ENCODE data around the gene PARK7.

Gene PARK7

DNA sequence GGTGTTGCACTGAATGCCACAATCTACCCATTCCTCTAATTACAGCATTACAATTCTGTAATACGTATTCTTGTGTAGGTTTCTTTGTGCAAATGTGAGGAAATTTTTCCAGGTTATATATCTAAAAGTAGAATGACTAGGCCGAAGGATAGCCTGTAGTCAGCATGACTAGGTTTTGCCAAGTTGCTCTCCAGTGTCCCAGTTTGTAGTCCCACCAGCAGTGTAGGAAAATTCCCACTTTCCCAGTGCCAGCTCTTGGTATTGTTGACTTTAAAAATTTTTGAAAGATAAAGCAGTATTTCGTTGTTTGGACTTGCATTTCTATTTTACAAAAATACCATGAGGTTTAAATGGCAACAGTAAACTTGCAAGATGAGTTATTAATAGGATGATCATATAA lies 3.0 kb downstream of the PARK7 start:
- no peaks in the 10 kb centered on the region for H3K9me3 ChIP-seq (ENCODE audit: control insufficient read depth, insufficient read depth, low read length)
- no peaks in the 10 kb centered on the region for H3F3A ChIP-seq (ENCODE audit: control insufficient read depth, insufficient read depth)
- H3K4me3 ChIP-seq (ENCODE audit: low read length) = no peak overlapping the region
- no peaks in the 10 kb centered on the region for H3K9me2 ChIP-seq (replicated peaks; ENCODE audit: control insufficient read depth, low read length)
- TF ChIP-seq, protein P1, sequence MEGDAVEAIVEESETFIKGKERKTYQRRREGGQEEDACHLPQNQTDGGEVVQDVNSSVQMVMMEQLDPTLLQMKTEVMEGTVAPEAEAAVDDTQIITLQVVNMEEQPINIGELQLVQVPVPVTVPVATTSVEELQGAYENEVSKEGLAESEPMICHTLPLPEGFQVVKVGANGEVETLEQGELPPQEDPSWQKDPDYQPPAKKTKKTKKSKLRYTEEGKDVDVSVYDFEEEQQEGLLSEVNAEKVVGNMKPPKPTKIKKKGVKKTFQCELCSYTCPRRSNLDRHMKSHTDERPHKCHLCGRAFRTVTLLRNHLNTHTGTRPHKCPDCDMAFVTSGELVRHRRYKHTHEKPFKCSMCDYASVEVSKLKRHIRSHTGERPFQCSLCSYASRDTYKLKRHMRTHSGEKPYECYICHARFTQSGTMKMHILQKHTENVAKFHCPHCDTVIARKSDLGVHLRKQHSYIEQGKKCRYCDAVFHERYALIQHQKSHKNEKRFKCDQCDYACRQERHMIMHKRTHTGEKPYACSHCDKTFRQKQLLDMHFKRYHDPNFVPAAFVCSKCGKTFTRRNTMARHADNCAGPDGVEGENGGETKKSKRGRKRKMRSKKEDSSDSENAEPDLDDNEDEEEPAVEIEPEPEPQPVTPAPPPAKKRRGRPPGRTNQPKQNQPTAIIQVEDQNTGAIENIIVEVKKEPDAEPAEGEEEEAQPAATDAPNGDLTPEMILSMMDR (IDR thresholded peaks at IDR 0.05; ENCODE audit: low read depth, low read length, poor library complexity, severe bottlenecking) = no peak
- no peak for TF ChIP-seq EZH2phosphoT487 (IDR thresholded peaks at IDR 0.05; ENCODE audit: borderline replicate concordance, low read length)
- H3K27ac ChIP-seq (ENCODE audit: low read depth, low read length) = no peak overlapping the region
- H3K4me2 ChIP-seq (ENCODE audit: low read length) = no peak overlapping the region
- H3K36me3 ChIP-seq (ENCODE audit: control insufficient read depth, low read length) = peaks cover 71% of the 10 kb centered on the region
- peaks cover 33% of the 10 kb centered on the region for H3K4me1 ChIP-seq (ENCODE audit: control insufficient read depth, low read length)
- peaks cover 88% of the 10 kb centered on the region for H3K79me2 ChIP-seq (ENCODE audit: control insufficient read depth, low read length)
- no peaks in the 10 kb centered on the region; the same call in 1 of the 2 replicates for H4K20me1 ChIP-seq (ENCODE audit: control insufficient read depth, insufficient read depth, low read depth, low read length)
- no peaks in the 10 kb centered on the region for H3K27me3 ChIP-seq (ENCODE audit: control insufficient read depth, low read length)

GRCh38 chr1:7967196-7967595 lies 5.7 kb downstream of the PARK7 start:
- Histone ChIP-seq H3K36me3 (ENCODE audit: control insufficient read depth, low read length) (peaks cover 88% of the 10 kb centered on the region), H3K27ac (ENCODE audit: low read depth, low read length) (no peak overlapping the region), H3K9me2 (replicated peaks; ENCODE audit: control insufficient read depth, low read length) (no peaks in the 10 kb centered on the region), H3K79me2 (ENCODE audit: control insufficient read depth, low read length) (peaks cover 82% of the 10 kb centered on the region), H3F3A (ENCODE audit: control insufficient read depth, insufficient read depth) (no peaks in the 10 kb centered on the region), H3K4me3 (ENCODE audit: low read length) (no peak overlapping the region), H3K4me2 (ENCODE audit: low read length) (peak overlapping the region; percentile 20), H3K9me3 (ENCODE audit: control insufficient read depth, insufficient read depth, low read length) (no peaks in the 10 kb centered on the region), H3K4me1 (ENCODE audit: control insufficient read depth, low read length) (peaks cover 26% of the 10 kb centered on the region), H4K20me1 (ENCODE audit: control insufficient read depth, insufficient read depth, low read depth, low read length) (no peaks in the 10 kb centered on the region; the same call in 1 of the 2 replicates), H3K27me3 (ENCODE audit: control insufficient read depth, low read length) (no peaks in the 10 kb centered on the region)
- TF ChIP-seq, protein P1 (IDR thresholded peaks at IDR 0.05; ENCODE audit: low read depth, low read length, poor library complexity, severe bottlenecking) = no peak

DNA sequence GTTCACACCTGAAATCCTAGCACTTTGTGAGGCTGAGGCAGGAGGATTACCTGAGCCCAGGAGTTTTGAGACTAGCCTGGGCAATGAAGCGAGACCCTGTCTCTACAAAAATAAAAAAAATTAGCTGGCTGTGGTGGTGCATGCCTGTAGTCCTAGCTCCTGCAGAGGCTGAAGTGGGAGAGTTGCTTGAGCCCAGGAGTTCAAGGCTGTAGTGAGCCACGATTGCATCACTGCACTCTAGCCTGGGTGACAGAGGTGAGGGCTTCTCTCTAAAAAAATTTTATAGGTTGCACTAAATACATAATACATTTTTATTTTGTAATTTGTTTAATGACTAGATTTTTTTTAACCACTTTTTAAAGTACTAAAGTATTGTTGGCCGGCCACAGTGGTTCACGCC lies 6.1 kb downstream of the PARK7 start:
- peaks cover 23% of the 10 kb centered on the region for H3K4me1 ChIP-seq (ENCODE audit: control insufficient read depth, low read length)
- H4K20me1 ChIP-seq (ENCODE audit: control insufficient read depth, insufficient read depth, low read depth, low read length) = no peaks in the 10 kb centered on the region; the same call in 1 of the 2 replicates
- H3K4me3 ChIP-seq (ENCODE audit: low read length) = no peak overlapping the region
- H3K36me3 ChIP-seq (ENCODE audit: control insufficient read depth, low read length) = peaks cover 92% of the 10 kb centered on the region
- TF ChIP-seq EZH2phosphoT487 (IDR thresholded peaks at IDR 0.05; ENCODE audit: borderline replicate concordance, low read length) = no peak
- TF ChIP-seq, protein P1 (IDR thresholded peaks at IDR 0.05; ENCODE audit: low read depth, low read length, poor library complexity, severe bottlenecking) = no peak
- no peaks in the 10 kb centered on the region for H3K9me2 ChIP-seq (replicated peaks; ENCODE audit: control insufficient read depth, low read length)
- no peaks in the 10 kb centered on the region for H3K9me3 ChIP-seq (ENCODE audit: control insufficient read depth, insufficient read depth, low read length)
- H3K79me2 ChIP-seq (ENCODE audit: control insufficient read depth, low read length) = peaks cover 79% of the 10 kb centered on the region
- H3K27me3 ChIP-seq (ENCODE audit: control insufficient read depth, low read length) = no peaks in the 10 kb centered on the region
- H3K4me2 ChIP-seq (ENCODE audit: low read length) = no peak overlapping the region; the same call in 1 of the 2 replicates
- no peak overlapping the region for H3K27ac ChIP-seq (ENCODE audit: low read depth, low read length)
- H3F3A ChIP-seq (ENCODE audit: control insufficient read depth, insufficient read depth) = no peaks in the 10 kb centered on the region

Measured in DOHH2 (cell line).